ENCODE data around the gene JMJD8. TPM values are rescaled to one million over a fixed set of nuclear protein-coding genes. Genes with fewer than 3 reads are reported as not detected.

The JMJD8 gene
- total RNA-seq, 2 donors from 2014 or later, result 48.8 to 55.6 TPM

DNA sequence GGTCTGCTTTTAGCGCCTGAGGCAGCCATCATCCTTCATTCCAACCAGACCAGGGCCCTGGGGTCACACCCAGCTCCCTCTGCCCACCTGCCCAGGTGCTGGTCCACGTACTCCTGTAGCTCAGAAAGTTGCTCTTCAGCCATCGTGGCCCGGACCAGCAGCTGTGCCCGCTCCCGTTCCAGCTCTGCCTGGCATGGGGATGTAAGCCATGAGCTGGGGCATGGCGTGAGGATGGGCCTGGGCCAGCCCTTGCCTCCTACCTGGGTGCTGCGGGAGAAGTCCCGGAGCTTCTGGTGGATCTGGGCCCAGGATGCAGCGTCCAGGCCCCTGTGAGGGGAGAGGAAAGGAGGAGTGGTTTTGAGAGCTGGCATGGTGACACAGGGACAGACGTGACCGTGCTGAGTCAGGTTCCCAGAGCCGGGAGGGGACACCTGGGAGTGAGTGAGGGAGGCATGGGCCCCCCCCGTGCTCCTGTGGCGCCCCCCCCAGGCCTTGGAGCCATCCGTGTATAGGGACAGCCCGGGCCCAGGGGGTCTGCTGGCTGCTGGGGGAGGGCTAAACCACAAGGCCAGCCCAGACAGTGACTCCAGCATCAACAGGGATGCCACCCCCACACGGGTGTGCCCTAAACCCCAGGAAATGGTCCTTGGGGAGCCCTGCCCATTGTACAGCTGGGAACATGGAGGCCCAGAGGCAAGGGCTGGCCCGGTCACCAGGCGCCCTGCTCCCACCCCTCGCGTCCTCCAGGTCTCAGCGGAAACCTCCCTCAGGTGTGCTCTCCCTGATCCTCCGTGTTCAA is 38.9 kb upstream of the JMJD8 start:
- no peak overlapping the region for H3K9ac ChIP-seq (ENCODE audit: extremely low read depth, low read length, poor library complexity, severe bottlenecking)
- no peaks in the 10 kb centered on the region for H3K36me3 ChIP-seq (ENCODE audit: control insufficient read depth, insufficient read depth, low read length)
- Mint-ChIP-seq H3K4me1 (peaks cover 3% of the 10 kb centered on the region), H3K27me3 (ENCODE audit: insufficient read depth) (peaks cover 15% of the 10 kb centered on the region), H3K27ac (no peak overlapping the region), H3K36me3 (ENCODE audit: low read depth) (no peaks in the 10 kb centered on the region), H3K4me3 (no peak overlapping the region), H3K9me3 (no peaks in the 10 kb centered on the region)
- H3K4me3 ChIP-seq (ENCODE audit: low read length), result no peak overlapping the region
- peaks cover 7% of the 10 kb centered on the region for H3K4me1 ChIP-seq (ENCODE audit: control insufficient read depth, insufficient read depth, low read length)
- no peaks in the 10 kb centered on the region for H3K9me3 ChIP-seq (ENCODE audit: control insufficient read depth, low read length)
- no peak overlapping the region for H3K27ac ChIP-seq (ENCODE audit: low read depth, low read length)
- peaks cover 19% of the 10 kb centered on the region for H3K27me3 ChIP-seq (ENCODE audit: control insufficient read depth, insufficient read depth, low read length, poor library complexity, severe bottlenecking)
- DNase-seq, result no peak
- 91 to 97% methylated on average over 6 to 24 of the region's 24 CpGs for WGBS, 2 experiments (ENCODE audit: insufficient coverage in 1 of 2, insufficient read length in 1 of 2)
- TF ChIP-seq, protein P1, sequence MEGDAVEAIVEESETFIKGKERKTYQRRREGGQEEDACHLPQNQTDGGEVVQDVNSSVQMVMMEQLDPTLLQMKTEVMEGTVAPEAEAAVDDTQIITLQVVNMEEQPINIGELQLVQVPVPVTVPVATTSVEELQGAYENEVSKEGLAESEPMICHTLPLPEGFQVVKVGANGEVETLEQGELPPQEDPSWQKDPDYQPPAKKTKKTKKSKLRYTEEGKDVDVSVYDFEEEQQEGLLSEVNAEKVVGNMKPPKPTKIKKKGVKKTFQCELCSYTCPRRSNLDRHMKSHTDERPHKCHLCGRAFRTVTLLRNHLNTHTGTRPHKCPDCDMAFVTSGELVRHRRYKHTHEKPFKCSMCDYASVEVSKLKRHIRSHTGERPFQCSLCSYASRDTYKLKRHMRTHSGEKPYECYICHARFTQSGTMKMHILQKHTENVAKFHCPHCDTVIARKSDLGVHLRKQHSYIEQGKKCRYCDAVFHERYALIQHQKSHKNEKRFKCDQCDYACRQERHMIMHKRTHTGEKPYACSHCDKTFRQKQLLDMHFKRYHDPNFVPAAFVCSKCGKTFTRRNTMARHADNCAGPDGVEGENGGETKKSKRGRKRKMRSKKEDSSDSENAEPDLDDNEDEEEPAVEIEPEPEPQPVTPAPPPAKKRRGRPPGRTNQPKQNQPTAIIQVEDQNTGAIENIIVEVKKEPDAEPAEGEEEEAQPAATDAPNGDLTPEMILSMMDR (conservative IDR thresholded peaks at IDR 0.05), result no peak

DNA sequence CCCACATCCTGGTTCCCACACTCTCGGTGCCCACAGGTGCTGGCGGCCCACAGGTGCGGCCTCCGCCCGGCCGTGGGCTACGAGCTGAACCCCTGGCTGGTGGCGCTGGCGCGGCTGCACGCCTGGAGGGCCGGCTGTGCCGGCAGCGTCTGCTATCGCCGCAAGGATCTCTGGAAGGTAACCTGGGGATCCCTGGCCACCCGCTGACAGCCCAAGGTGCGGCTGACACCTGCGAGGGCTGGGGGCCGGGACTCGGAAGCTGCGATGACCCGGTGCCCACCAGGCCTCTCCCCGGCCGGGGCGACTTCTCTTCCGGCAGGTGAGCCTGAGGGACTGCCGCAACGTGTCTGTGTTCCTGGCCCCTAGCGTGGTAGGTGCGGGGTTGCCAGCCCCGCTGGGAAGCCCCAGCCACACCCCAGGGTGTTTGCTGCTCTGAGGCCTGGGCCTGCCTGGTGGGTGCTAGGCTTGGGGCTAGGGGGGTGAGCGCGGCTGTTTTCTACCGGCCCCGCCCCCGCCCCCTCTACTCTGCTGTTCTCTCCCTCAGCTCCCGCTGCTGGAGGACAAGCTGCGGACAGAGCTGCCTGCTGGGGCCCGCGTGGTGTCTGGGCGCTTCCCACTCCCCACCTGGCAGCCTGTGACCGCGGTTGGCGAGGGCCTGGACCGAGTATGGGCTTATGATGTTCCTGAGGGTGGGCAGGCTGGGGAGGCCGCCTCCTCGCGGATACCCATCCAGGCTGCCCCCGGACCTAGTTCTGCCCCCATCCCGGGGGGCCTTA is 37.8 kb upstream of the JMJD8 start:
- Histone ChIP-seq H3K4me3 (ENCODE audit: low read length) (peak overlapping the region; percentile 53), H3K36me3 (ENCODE audit: control insufficient read depth, insufficient read depth, low read length) (no peaks in the 10 kb centered on the region), H3K27me3 (ENCODE audit: control insufficient read depth, insufficient read depth, low read length, poor library complexity, severe bottlenecking) (peaks cover 12% of the 10 kb centered on the region), H3K27ac (ENCODE audit: low read depth, low read length) (no peak overlapping the region), H3K4me1 (ENCODE audit: control insufficient read depth, insufficient read depth, low read length) (peaks cover 4% of the 10 kb centered on the region), H3K9me3 (ENCODE audit: control insufficient read depth, low read length) (no peaks in the 10 kb centered on the region), H3K9ac (ENCODE audit: extremely low read depth, low read length, poor library complexity, severe bottlenecking) (no peak overlapping the region)
- no peak for DNase-seq
- TF ChIP-seq, protein P1 (conservative IDR thresholded peaks at IDR 0.05), result no peak
- H3K9me3 Mint-ChIP-seq, result no peaks in the 10 kb centered on the region
- H3K36me3 Mint-ChIP-seq (ENCODE audit: low read depth), result no peaks in the 10 kb centered on the region
- 92 to 95% methylated on average over 39 to 51 of the region's 51 CpGs for WGBS, 2 experiments (ENCODE audit: insufficient coverage in 1 of 2, insufficient read length in 1 of 2)
- H3K4me1 Mint-ChIP-seq, result peaks cover 3% of the 10 kb centered on the region
- peaks cover 15% of the 10 kb centered on the region for H3K27me3 Mint-ChIP-seq (ENCODE audit: insufficient read depth)
- H3K27ac Mint-ChIP-seq, result no peak overlapping the region
- H3K4me3 Mint-ChIP-seq, result no peak overlapping the region

DNA sequence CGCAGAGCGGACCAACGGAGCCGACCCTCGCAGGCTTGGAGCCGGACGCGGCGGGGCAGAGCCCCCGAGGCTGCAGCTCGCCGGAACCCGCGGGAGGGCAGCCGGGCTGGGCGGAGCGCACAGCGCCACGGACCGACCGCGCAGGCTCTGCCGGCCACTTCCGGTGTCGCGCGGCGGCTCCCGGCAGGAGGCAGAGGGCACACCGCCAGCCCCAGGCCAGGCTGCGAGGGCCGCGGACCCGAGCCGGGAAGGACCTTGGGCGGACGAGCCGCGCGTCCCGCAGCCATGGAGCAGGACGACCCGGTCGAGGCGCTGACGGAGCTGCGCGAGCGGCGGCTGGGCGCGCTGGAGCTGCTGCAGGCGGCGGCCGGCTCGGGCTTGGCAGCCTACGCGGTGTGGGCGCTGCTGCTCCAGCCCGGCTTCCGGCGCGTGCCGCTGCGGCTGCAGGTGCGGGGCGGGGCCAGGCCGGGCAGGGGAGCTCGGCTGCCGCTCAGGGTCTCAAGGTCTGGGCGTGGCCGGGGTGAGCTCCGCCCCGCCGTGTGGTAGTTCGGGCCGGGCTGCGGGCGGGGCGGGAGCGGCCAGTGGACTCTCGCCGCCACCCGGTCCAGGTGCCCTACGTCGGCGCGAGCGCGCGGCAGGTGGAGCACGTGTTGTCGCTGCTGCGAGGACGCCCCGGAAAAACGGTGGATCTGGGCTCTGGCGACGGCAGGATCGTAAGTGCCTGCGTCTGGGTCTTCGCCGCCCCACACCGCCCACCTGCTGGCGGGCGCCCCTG is 37.0 kb upstream of the JMJD8 start, which contains the start of gene ANTKMT:
ANTKMT (plus strand) TSS at position 157 of the 775 bp plus-strand sequence; CDS start at position 286, 129 bp downstream.
- no peaks in the 10 kb centered on the region for H3K36me3 Mint-ChIP-seq (ENCODE audit: low read depth)
- 11 to 12% methylated on average over 45 to 106 of the region's 106 CpGs for WGBS, 2 experiments (ENCODE audit: insufficient coverage in 1 of 2, insufficient read length in 1 of 2)
- peak; percentile 96 for DNase-seq

More for the DNA sequence above, 37.0 kb upstream of the JMJD8 start, which contains the start of gene ANTKMT:
- H3K27me3 ChIP-seq (ENCODE audit: control insufficient read depth, insufficient read depth, low read length, poor library complexity, severe bottlenecking), result peaks cover 11% of the 10 kb centered on the region
- TF ChIP-seq, protein P1 (conservative IDR thresholded peaks at IDR 0.05), result no peak
- peak within 1 kb of the TSS; percentile 88 for H3K27ac ChIP-seq (ENCODE audit: low read depth, low read length)
- peak within 1 kb of the TSS; percentile 84 for H3K27ac Mint-ChIP-seq
- peaks cover 8% of the 10 kb centered on the region for H3K4me1 ChIP-seq (ENCODE audit: control insufficient read depth, insufficient read depth, low read length)
- H3K4me1 Mint-ChIP-seq, result peaks cover 5% of the 10 kb centered on the region
- peak within 1 kb of the TSS; percentile 59 for H3K9ac ChIP-seq (ENCODE audit: extremely low read depth, low read length, poor library complexity, severe bottlenecking)
- peak within 1 kb of the TSS; percentile 67 for H3K4me3 Mint-ChIP-seq
- peaks cover 15% of the 10 kb centered on the region for H3K27me3 Mint-ChIP-seq (ENCODE audit: insufficient read depth)
- H3K9me3 Mint-ChIP-seq, result no peaks in the 10 kb centered on the region
- peak within 1 kb of the TSS; percentile 87 for H3K4me3 ChIP-seq (ENCODE audit: low read length)
- H3K36me3 ChIP-seq (ENCODE audit: control insufficient read depth, insufficient read depth, low read length), result no peaks in the 10 kb centered on the region
- H3K9me3 ChIP-seq (ENCODE audit: control insufficient read depth, low read length), result no peaks in the 10 kb centered on the region
